H1 (cell line): ENCODE data around the gene SEMA3C. TPM values are rescaled to one million over a fixed set of nuclear protein-coding genes. Genes with fewer than 3 reads are reported as not detected.

Source experiments
- ASH2L ChIP-seq: fragments of 200-600, 300-600 bp; sonication (generic); IDR thresholded peaks from one replicate; pipeline ENCODE4 v1.7.1; 2017; ENCODE audit warnings: low read length
- CEBPB ChIP-seq: IDR thresholded peaks from 2 replicates; pipeline ENCODE4 v1.6.1; 2012; ENCODE audit warnings: low read depth, low read length
- GABPA ChIP-seq: IDR thresholded peaks from 2 replicates; pipeline ENCODE4 v1.6.1; 2011; ENCODE audit warnings: mild to moderate bottlenecking, low read length, moderate library complexity, borderline replicate concordance; ENCODE audit not compliant: insufficient read depth
- JUN ChIP-seq: IDR thresholded peaks from 2 replicates; pipeline ENCODE4 v1.6.1; 2011; ENCODE audit warnings: low read depth, mild to moderate bottlenecking, improper control_type of control experiment, low read length
- JUND ChIP-seq: IDR thresholded peaks from 2 replicates; pipeline ENCODE4 v1.6.1; 2011; ENCODE audit warnings: mild to moderate bottlenecking, improper control_type of control experiment, low read length
- KDM4A ChIP-seq: IDR thresholded peaks from one replicate; pipeline ENCODE4 v1.7.1; 2012; ENCODE audit warnings: low read depth, mild to moderate bottlenecking, moderate library complexity, low read length, inconsistent platforms; ENCODE audit not compliant: severe bottlenecking
- KDM5A ChIP-seq: fragments of 200-600 bp; IDR thresholded peaks from 2 replicates; pipeline ENCODE4 v1.7.1; 2012; ENCODE audit warnings: mild to moderate bottlenecking, low read length, inconsistent platforms, mixed read lengths
- RAD21 ChIP-seq, 2 experiments: IDR thresholded peaks in 1 of 2; conservative IDR thresholded peaks in 1 of 2; 2 replicates each; pipeline ENCODE4 v1.6.1; 2011; ENCODE audit warnings: low read depth in 2 of 2, low read length in 2 of 2, improper control_type of control experiment in 1 of 2, inconsistent platforms in 1 of 2, mild to moderate bottlenecking in 1 of 2, moderate library complexity in 1 of 2
- RNF2 ChIP-seq: fragments of 200-900, 300-1000 bp; sonication (generic); IDR thresholded peaks from 2 replicates; pipeline ENCODE4 v1.7.1; 2016; ENCODE audit warnings: borderline replicate concordance, low read depth, mild to moderate bottlenecking, antibody characterized with exemption, low read length; ENCODE audit not compliant: poor library complexity, severe bottlenecking; ENCODE audit errors: missing control alignments
- SIX5 ChIP-seq: IDR thresholded peaks from 2 replicates; pipeline ENCODE4 v1.6.1; 2011; ENCODE audit warnings: mild to moderate bottlenecking, low read depth, low read length
- SP2 ChIP-seq: IDR thresholded peaks from 2 replicates; pipeline ENCODE4 v1.6.1; 2012; ENCODE audit warnings: mild to moderate bottlenecking, low read length, inconsistent platforms
- SRF ChIP-seq: IDR thresholded peaks from 2 replicates; pipeline ENCODE4 v1.6.1; 2011; ENCODE audit warnings: mild to moderate bottlenecking, low read depth, low read length, moderate library complexity
- SUZ12 ChIP-seq: fragments of 200-600 bp; sonication (generic); IDR thresholded peaks from 2 replicates; pipeline ENCODE4 v1.6.1; 2012; ENCODE audit warnings: mild to moderate bottlenecking, inconsistent platforms, low read length, moderate library complexity, mixed read lengths
- TCF12 ChIP-seq: IDR thresholded peaks from 2 replicates; pipeline ENCODE4 v1.6.1; 2011; ENCODE audit warnings: low read depth, mild to moderate bottlenecking, low read length
- polyA plus RNA-seq, 7 experiments: library from polyadenylated mRNA; depleted of rRNA in 3 of 7; stranded (reverse) in 5 of 7; unstranded in 2 of 7; fragments of >200 nt in 5 of 7; fragments of 200-250 nt in 2 of 7; gene quantifications; 1 replicate in 5 of 7; 2 replicates in 1 of 7; 4 replicates in 1 of 7; pipeline versions ENCODE4 v1.2.1 to v1.2.3, GENCODE V29; 2011 to 2013; ENCODE audit warnings: missing spikeins in 2 of 7, mixed read lengths in 2 of 7
- total RNA-seq: library from RNA; stranded (reverse); fragmentation: NEBNext Ultra II Directional; extraction: Animal tissue kit (Norgen Biotek cat#: 25700); gene quantifications from 2 replicates; pipeline ENCODE4 v1.2.1, GENCODE V29; 2021
- TF ChIP-seq, protein P1 (sequence below), 3 experiments: IDR thresholded peaks; 1 replicate in 2 of 3; 2 replicates in 1 of 3; pipeline versions ENCODE4 v1.5.1 to v1.6.1; 2011; ENCODE audit warnings: low read length in 3 of 3, mild to moderate bottlenecking in 3 of 3, inconsistent platforms in 2 of 3, low read depth in 1 of 3, moderate library complexity in 1 of 3; ENCODE audit not compliant: insufficient read depth in 1 of 3; ENCODE audit errors: control extremely low read depth in 1 of 3

SEMA3C gene
- total and polyA plus RNA-seq, 2 of the 8 experiments (the other 6 are each of a cell fraction or from before 2014, with no cell fraction given) = 0.15 to 1.4 TPM

DNA sequence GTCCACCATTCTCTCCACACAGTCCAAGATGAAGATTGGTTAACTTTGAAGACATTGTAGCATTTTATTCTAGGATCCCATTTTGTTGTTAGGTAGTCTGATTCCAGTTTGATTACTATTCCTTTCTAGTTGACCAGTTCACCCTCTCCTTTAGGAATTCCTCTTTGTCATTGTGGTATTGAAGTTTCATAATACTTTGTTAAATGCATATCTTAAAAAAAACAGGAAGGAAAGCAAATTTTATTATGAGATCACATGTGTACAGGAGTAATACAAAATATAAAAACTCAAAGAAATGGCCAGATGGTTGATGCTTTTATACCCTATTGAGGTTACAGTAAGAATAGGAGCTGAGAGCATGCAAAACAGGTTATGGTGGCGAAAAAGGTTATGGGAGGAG lies 15.5 kb upstream of the SEMA3C start (continued):
- TF ChIP-seq KDM5A (no peak), RAD21 (IDR thresholded peaks at IDR 0.05 in 1 of 2, conservative IDR thresholded peaks at IDR 0.05 in 1 of 2; ENCODE audit: low read depth in 2 of 2, low read length in 2 of 2) (no peak), SIX5 (no peak), JUN (no peak), ASH2L (no peak), SUZ12 (no peak), JUND (no peak), TCF12 (no peak), SP2 (no peak), RNF2 (no peak), GABPA (no peak), CEBPB (no peak), SRF (no peak), KDM4A (no peak)
- TF ChIP-seq, protein P1, sequence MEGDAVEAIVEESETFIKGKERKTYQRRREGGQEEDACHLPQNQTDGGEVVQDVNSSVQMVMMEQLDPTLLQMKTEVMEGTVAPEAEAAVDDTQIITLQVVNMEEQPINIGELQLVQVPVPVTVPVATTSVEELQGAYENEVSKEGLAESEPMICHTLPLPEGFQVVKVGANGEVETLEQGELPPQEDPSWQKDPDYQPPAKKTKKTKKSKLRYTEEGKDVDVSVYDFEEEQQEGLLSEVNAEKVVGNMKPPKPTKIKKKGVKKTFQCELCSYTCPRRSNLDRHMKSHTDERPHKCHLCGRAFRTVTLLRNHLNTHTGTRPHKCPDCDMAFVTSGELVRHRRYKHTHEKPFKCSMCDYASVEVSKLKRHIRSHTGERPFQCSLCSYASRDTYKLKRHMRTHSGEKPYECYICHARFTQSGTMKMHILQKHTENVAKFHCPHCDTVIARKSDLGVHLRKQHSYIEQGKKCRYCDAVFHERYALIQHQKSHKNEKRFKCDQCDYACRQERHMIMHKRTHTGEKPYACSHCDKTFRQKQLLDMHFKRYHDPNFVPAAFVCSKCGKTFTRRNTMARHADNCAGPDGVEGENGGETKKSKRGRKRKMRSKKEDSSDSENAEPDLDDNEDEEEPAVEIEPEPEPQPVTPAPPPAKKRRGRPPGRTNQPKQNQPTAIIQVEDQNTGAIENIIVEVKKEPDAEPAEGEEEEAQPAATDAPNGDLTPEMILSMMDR (IDR thresholded peaks at IDR 0.05; ENCODE audit: control extremely low read depth in 1 of 3, insufficient read depth in 1 of 3, low read depth in 1 of 3, low read length in 3 of 3) = no peak
